Kidney (tissue), 14 donors: ENCODE results near the gene TBCB. TPM values are rescaled to one million over a fixed set of nuclear protein-coding genes. Genes with fewer than 3 reads are reported as not detected.
A peak's percentile ranks its signal among the peaks of the same experiment; 100 is the strongest.
"Not testable (repeated sequence)": the region's sequence is repeated elsewhere in the genome, so short reads cannot be mapped to it uniquely, and the experiment has no call there.

Experiments
- DNase-seq, 5 donors: peaks; one replicate each; pipeline ENCODE4 v3.0.0-alpha.2; 2013 to 2020
- FAIRE-seq: peaks from 2 replicates; lab custom pipeline; 2012; peaks lifted over from hg19 to GRCh38; lab: Jason Lieb, UNC
- H3K27ac ChIP-seq, 2 donors: one replicate each; pipeline ENCODE4 v1.7.0; 2013; ENCODE audit warnings: low read depth in 2 of 2, low read length in 2 of 2, inconsistent platforms in 1 of 2
- H3K27me3 ChIP-seq: one replicate; pipeline ENCODE4 v1.7.1; 2013; ENCODE audit warnings: low read length, inconsistent platforms; ENCODE audit not compliant: control insufficient read depth, insufficient read depth
- H3K36me3 ChIP-seq, 3 donors: one replicate each; pipeline versions ENCODE4 v1.7.0 to v1.7.1; 2013; ENCODE audit warnings: low read length in 3 of 3, control low read depth in 1 of 3, inconsistent platforms in 1 of 3; ENCODE audit not compliant: insufficient read depth in 3 of 3, control insufficient read depth in 2 of 3
- H3K4me1 ChIP-seq, 3 donors: one replicate each; pipeline versions ENCODE4 v1.7.0 to v1.7.1; 2013; ENCODE audit warnings: low read length in 3 of 3, inconsistent platforms in 1 of 3, low read depth in 1 of 3; ENCODE audit not compliant: control insufficient read depth in 2 of 3, insufficient read depth in 2 of 3
- H3K4me3 ChIP-seq, 3 donors: one replicate each; pipeline versions ENCODE4 v1.7.0 to v1.8.1; 2013; ENCODE audit warnings: low read length in 3 of 3, control low read depth in 1 of 3, inconsistent platforms in 1 of 3
- H3K9ac ChIP-seq, 3 donors: one replicate each; pipeline versions ENCODE4 v1.7.0 to v1.7.1; 2013; ENCODE audit warnings: low read length in 3 of 3, control low read depth in 1 of 3, inconsistent platforms in 1 of 3
- H3K9me3 ChIP-seq, 3 donors: one replicate each; pipeline versions ENCODE4 v1.7.0 to v1.7.1; 2013; ENCODE audit warnings: low read length in 3 of 3, control low read depth in 1 of 3, inconsistent platforms in 1 of 3; ENCODE audit not compliant: control insufficient read depth in 2 of 3, insufficient read depth in 1 of 3
- CTCF ChIP-seq: IDR thresholded peaks from 3 replicates; pipeline ENCODE4 v1.5.1; 2012; ENCODE audit warnings: mild to moderate bottlenecking, moderate library complexity, borderline replicate concordance; ENCODE audit not compliant: insufficient read depth; ENCODE audit errors: extremely low read depth
- intact Hi-C: fragments of 100-400 bp; cut with DNase I; formaldehyde crosslinking; loops from one replicate; pipeline ENCODE4 v1.11.1; 2022
- polyA plus RNA-seq: library from polyadenylated mRNA; stranded (reverse); fragments of 350-450 nt; fragmentation: Illumina TruSeq; extraction: RNeasy Lipid Tissue Mini Kit (QIAGEN cat#74804); gene quantifications from one replicate; pipeline ENCODE4 v1.2.3, GENCODE V29; 2014; ENCODE audit warnings: low read depth, low replicate concordance; ENCODE audit not compliant: insufficient read depth
- total RNA-seq: library from RNA; stranded (reverse); fragmentation: NEBNext Ultra II Directional; extraction: Animal tissue kit (Norgen Biotek cat#: 25700); gene quantifications from one replicate; pipeline ENCODE4 v1.2.1, GENCODE V29; 2021
- donor health status: control.
- donor health status: control.
- donor health status: control.
- donor health status: control.
- donor health status: control.
- donor health status: DM: yes; HTN: yes; CAD: no.
- donor health status: Normal renal cell carcinoma (clear cell type).

Gene TBCB
- total and polyA plus RNA-seq, 2 donors from 2014 or later, result 144 to 242 TPM

- Histone ChIP-seq H3K9me3 (no peaks in the 10 kb centered on the region), H3K4me1 (no peaks in the 10 kb centered on the region)
- no peak for DNase-seq
These were observed 48.5 kb downstream of the TBCB start for GRCh38 chr19:36163813-36164212.

GRCh38 chr19:36169084-36169760, 54.0 kb downstream of the TBCB start:
- FAIRE-seq, result no peak
- peak overlapping the region in 1 of 3 donors; percentile 34 for H3K9ac ChIP-seq
- H3K27ac ChIP-seq, result peak overlapping the region in 1 of 2 donors; percentile 13
- H3K4me1 ChIP-seq, result peaks cover 0 to 2% (median 0%) of the 10 kb centered on the region in 3 donors
- no peaks in the 10 kb centered on the region for H3K9me3 ChIP-seq
- DNase-seq, result peak in 4 of 5 donors; percentile 75 to 93 (median 90)
- no peak overlapping the region for H3K4me3 ChIP-seq
- intact Hi-C loops, result no loop called here
- no peak for TF ChIP-seq CTCF
- no peaks in the 10 kb centered on the region for H3K27me3 ChIP-seq
- H3K36me3 ChIP-seq, result no peaks in the 10 kb centered on the region

More at GRCh38 chr19:36163813-36164212, 48.5 kb downstream of the TBCB start:
- no peaks in the 10 kb centered on the region for H3K27me3 ChIP-seq
- no peak overlapping the region for H3K27ac ChIP-seq
- H3K4me3 ChIP-seq, result no peak overlapping the region
- intact Hi-C loops, result no loop called here
- no peak for FAIRE-seq
- no peak overlapping the region for H3K9ac ChIP-seq
- no peak for TF ChIP-seq CTCF
- H3K36me3 ChIP-seq, result peaks cover 0 to 2% (median 0%) of the 10 kb centered on the region in 3 donors

- intact Hi-C loops, result loop anchor here (5.0 kb wide), 1 partner anchor 51 kb away; no protein-coding TSS in a partner anchor
- TF ChIP-seq CTCF, result no peak
These were observed 57.6 kb downstream of the TBCB start for GRCh38 chr19:36172852-36173251.

GRCh38 chr19:36173846-36174245, 58.6 kb downstream of the TBCB start:
- H3K9ac ChIP-seq, H3K27ac ChIP-seq, H3K9me3 ChIP-seq, H3K4me3 ChIP-seq, H3K27me3 ChIP-seq, H3K36me3 ChIP-seq, H3K4me1 ChIP-seq, DNase-seq, FAIRE-seq: not testable (repeated sequence)
- intact Hi-C loops, result loop anchor here (5.0 kb wide), 1 partner anchor 52 kb away; no protein-coding TSS in a partner anchor

More at GRCh38 chr19:36172852-36173251, 57.6 kb downstream of the TBCB start:
- Histone ChIP-seq H3K27ac (no peak overlapping the region), H3K4me1 (peaks cover 0 to 2% (median 0%) of the 10 kb centered on the region in 3 donors), H3K4me3 (no peak overlapping the region), H3K9me3 (no peaks in the 10 kb centered on the region), H3K9ac (no peak overlapping the region), H3K27me3 (no peaks in the 10 kb centered on the region), H3K36me3 (no peaks in the 10 kb centered on the region)
- DNase-seq, result no peak
- FAIRE-seq, result no peak

Other genes with a start within 250 kb of the TBCB start
- 3.8 TPM for gene APLP1, start 246.9 kb upstream of the TBCB start, total RNA-seq
- 13.6 TPM for gene APLP1, start 246.9 kb upstream of the TBCB start, polyA plus RNA-seq
- gene NFKBID, start 214.9 kb upstream of the TBCB start, total RNA-seq, result 23.9 TPM
- gene NFKBID, start 214.9 kb upstream of the TBCB start, polyA plus RNA-seq, result 1.9 TPM
- 16.7 TPM for gene HCST, start 212.9 kb upstream of the TBCB start, total RNA-seq
- gene HCST, start 212.9 kb upstream of the TBCB start, polyA plus RNA-seq, result 10.6 TPM
- 77.6 TPM for gene TYROBP, start 207.2 kb upstream of the TBCB start, total RNA-seq
- 64.2 TPM for gene TYROBP, start 207.2 kb upstream of the TBCB start, polyA plus RNA-seq
- 9.4 TPM for gene LRFN3, start 179.1 kb upstream of the TBCB start, total RNA-seq
- 8.2 TPM for gene LRFN3, start 179.1 kb upstream of the TBCB start, polyA plus RNA-seq
- gene SDHAF1, start 120.3 kb upstream of the TBCB start, total RNA-seq, result 15.0 TPM
- 34.3 TPM for gene SDHAF1, start 120.3 kb upstream of the TBCB start, polyA plus RNA-seq
- 7.0 TPM for gene SYNE4, start 106.7 kb upstream of the TBCB start, total RNA-seq
- gene SYNE4, start 106.7 kb upstream of the TBCB start, polyA plus RNA-seq, result 15.7 TPM
- gene ALKBH6, start 101.3 kb upstream of the TBCB start, total RNA-seq, result 21.5 TPM
- 21.7 TPM for gene ALKBH6, start 101.3 kb upstream of the TBCB start, polyA plus RNA-seq
- 10.3 TPM for gene CLIP3, start 82.6 kb upstream of the TBCB start, total RNA-seq
- gene CLIP3, start 82.6 kb upstream of the TBCB start, polyA plus RNA-seq, result 12.3 TPM
- gene THAP8, start 61.2 kb upstream of the TBCB start, total RNA-seq, result 3.7 TPM
- gene THAP8, start 61.2 kb upstream of the TBCB start, polyA plus RNA-seq, result 10.3 TPM
- gene WDR62, start 60.6 kb upstream of the TBCB start, total RNA-seq, result 0.69 TPM
- gene WDR62, start 60.6 kb upstream of the TBCB start, polyA plus RNA-seq, result 0.58 TPM
- not detected for gene OVOL3, start 4.3 kb upstream of the TBCB start, total RNA-seq
- gene OVOL3, start 4.3 kb upstream of the TBCB start, polyA plus RNA-seq, result not detected
- 59.9 TPM for gene POLR2I, start 593 bp upstream of the TBCB start, total RNA-seq
- gene POLR2I, start 593 bp upstream of the TBCB start, polyA plus RNA-seq, result 119 TPM
- gene CAPNS1, start 24.6 kb downstream of the TBCB start, total RNA-seq, result 861 TPM
- 1,098 TPM for gene CAPNS1, start 24.6 kb downstream of the TBCB start, polyA plus RNA-seq
- gene COX7A1, start 37.0 kb downstream of the TBCB start, total RNA-seq, result 56.2 TPM
- 199 TPM for gene COX7A1, start 37.0 kb downstream of the TBCB start, polyA plus RNA-seq
- 4.6 TPM for gene ZNF565, start 99.2 kb downstream of the TBCB start, total RNA-seq
- 1.5 TPM for gene ZNF565, start 99.2 kb downstream of the TBCB start, polyA plus RNA-seq
- 50.8 TPM for gene ZNF146, start 99.6 kb downstream of the TBCB start, total RNA-seq
- 21.0 TPM for gene ZNF146, start 99.6 kb downstream of the TBCB start, polyA plus RNA-seq